Measurements from ENCODE around the gene ZNF664. TPM values are rescaled to one million over a fixed set of nuclear protein-coding genes. Genes with fewer than 3 reads are reported as not detected.

ZNF664 gene
- total RNA-seq, 4 donors from 2014 or later = 23.1 to 97.1 (median 52.1) TPM

GRCh38 chr12:123991372-123991951, 18.4 kb downstream of the ZNF664 start:
- intact Hi-C loops (cut with DNase I; ENCODE audit: low total_unique reads) = no loop called here
- Histone ChIP-seq H3K27me3 (no peaks in the 10 kb centered on the region), H3K9me3 (no peaks in the 10 kb centered on the region), H3K36me3 (no peaks in the 10 kb centered on the region), H3K27ac (no peak overlapping the region), H3K4me1 (no peaks in the 10 kb centered on the region), H3K4me3 (no peak overlapping the region)
- DNase-seq = no peak
- TF ChIP-seq POLR2A (IDR thresholded peaks at IDR 0.05) (no peak), CTCF (IDR thresholded peaks at IDR 0.05) (no peak)

DNA sequence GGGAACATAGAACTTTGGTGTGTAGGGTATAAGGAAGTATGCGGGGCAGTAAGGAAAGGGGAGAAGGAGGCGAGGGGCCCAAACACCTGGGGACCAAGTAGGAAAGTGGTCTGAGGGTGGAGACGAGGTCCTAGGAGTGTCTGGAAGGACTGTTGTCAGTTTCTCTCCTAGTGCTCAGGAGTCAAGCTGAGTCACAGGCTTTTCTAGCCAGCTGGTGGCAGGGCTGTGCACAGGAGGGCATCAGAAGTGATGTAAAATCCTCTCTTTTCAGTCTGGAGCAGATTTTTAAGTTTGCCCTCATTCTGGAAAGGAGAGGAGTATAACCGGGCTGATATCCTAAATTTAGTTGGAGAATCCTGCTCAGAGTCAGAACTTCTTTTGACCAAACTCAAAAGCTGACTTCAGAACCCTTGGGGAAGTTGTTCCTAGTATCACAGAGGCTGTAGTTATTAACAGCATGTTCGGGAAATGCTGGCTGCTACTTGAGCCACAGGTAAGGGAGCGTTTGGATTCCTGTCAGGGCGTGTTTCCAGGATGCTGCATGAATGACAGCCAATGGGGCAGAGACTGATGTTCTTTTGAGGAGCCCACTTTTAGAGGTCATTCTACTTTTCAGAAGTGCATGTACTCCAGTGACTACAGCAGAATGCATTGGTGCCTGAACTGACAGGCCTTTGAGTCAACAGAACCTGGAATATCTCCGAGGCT, 19.3 kb downstream of the ZNF664 start:
- Histone ChIP-seq H3K4me3 (no peak overlapping the region), H3K27me3 (no peaks in the 10 kb centered on the region), H3K27ac (no peak overlapping the region), H3K36me3 (no peaks in the 10 kb centered on the region), H3K9me3 (no peaks in the 10 kb centered on the region), H3K4me1 (no peaks in the 10 kb centered on the region)
- TF ChIP-seq POLR2A (IDR thresholded peaks at IDR 0.05) (no peak), CTCF (IDR thresholded peaks at IDR 0.05) (no peak)
- no peak for DNase-seq
- intact Hi-C loops (cut with DNase I; ENCODE audit: low total_unique reads) = no loop called here

GRCh38 chr12:123995023-123995748, 22.2 kb downstream of the ZNF664 start:
- H3K4me1 ChIP-seq = no peaks in the 10 kb centered on the region
- no peaks in the 10 kb centered on the region for H3K36me3 ChIP-seq
- H3K27me3 ChIP-seq = no peaks in the 10 kb centered on the region
- intact Hi-C loops (cut with DNase I; ENCODE audit: low total_unique reads) = no loop called here
- TF ChIP-seq POLR2A (IDR thresholded peaks at IDR 0.05) (no peak), CTCF (IDR thresholded peaks at IDR 0.05) (no peak)
- H3K9me3 ChIP-seq = no peaks in the 10 kb centered on the region
- DNase-seq = no peak
- no peak overlapping the region for H3K4me3 ChIP-seq
- no peak overlapping the region for H3K27ac ChIP-seq

DNA sequence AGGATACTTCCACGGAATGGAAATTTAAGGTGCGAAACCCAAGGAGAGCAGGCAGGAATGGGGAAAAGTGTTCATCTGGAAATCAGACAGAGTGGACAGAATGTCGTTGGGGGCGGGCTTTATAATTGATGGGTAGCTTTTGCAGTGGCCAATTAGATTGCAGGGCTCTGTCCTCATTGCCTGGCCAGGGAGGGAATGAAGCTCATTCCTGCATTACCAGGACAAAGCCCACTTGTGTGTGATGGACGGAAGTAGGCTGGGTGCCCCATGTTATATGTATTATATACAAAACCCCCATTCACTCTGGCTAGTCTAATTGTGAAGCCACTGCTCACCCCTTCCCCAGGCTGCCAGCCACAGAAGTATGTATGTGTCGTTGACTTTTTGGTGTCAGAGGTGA, 23.6 kb downstream of the ZNF664 start:
- intact Hi-C loops (cut with DNase I; ENCODE audit: low total_unique reads) = no loop called here
- no peak for DNase-seq
- TF ChIP-seq CTCF (IDR thresholded peaks at IDR 0.05) (no peak), POLR2A (IDR thresholded peaks at IDR 0.05) (no peak)
- no peaks in the 10 kb centered on the region for H3K9me3 ChIP-seq
- H3K27ac ChIP-seq = no peak overlapping the region
- H3K4me1 ChIP-seq = no peaks in the 10 kb centered on the region
- H3K36me3 ChIP-seq = no peaks in the 10 kb centered on the region
- H3K4me3 ChIP-seq = no peak overlapping the region
- no peaks in the 10 kb centered on the region for H3K27me3 ChIP-seq
